H1 (cell line): Measurements from ENCODE around the gene ACSF3.

ENCODE experiments used
- EP300 ChIP-seq, 2 experiments: IDR thresholded peaks; 1 replicate in 1 of 2; 2 replicates in 1 of 2; pipeline ENCODE4 v1.6.1; 2011 to 2012; ENCODE audit warnings: low read depth in 2 of 2, low read length in 2 of 2, mild to moderate bottlenecking in 2 of 2, borderline replicate concordance in 1 of 2, inconsistent platforms in 1 of 2, moderate library complexity in 1 of 2
- EZH2 ChIP-seq: fragments of 200-600 bp; sonication (generic); IDR thresholded peaks from 2 replicates; pipeline ENCODE4 v1.7.1; 2012; ENCODE audit warnings: low read depth, mild to moderate bottlenecking, moderate library complexity, low read length, inconsistent platforms; ENCODE audit not compliant: severe bottlenecking
- KDM5A ChIP-seq: fragments of 200-600 bp; IDR thresholded peaks from 2 replicates; pipeline ENCODE4 v1.7.1; 2012; ENCODE audit warnings: mild to moderate bottlenecking, low read length, inconsistent platforms, mixed read lengths
- PHF8 ChIP-seq: fragments of 200-600 bp; sonication (generic); conservative IDR thresholded peaks from 2 replicates; pipeline ENCODE4 v1.7.1; 2012; ENCODE audit warnings: low read depth, mild to moderate bottlenecking, inconsistent platforms, low read length, moderate library complexity
- RXRA ChIP-seq: IDR thresholded peaks from 2 replicates; pipeline ENCODE4 v1.6.1; 2011; ENCODE audit warnings: low read depth, mild to moderate bottlenecking, low read length, moderate library complexity; ENCODE audit not compliant: insufficient read depth
- TF ChIP-seq, protein P1 (sequence below), 3 experiments: IDR thresholded peaks; 1 replicate in 2 of 3; 2 replicates in 1 of 3; pipeline versions ENCODE4 v1.5.1 to v1.6.1; 2011; ENCODE audit warnings: low read length in 3 of 3, mild to moderate bottlenecking in 3 of 3, inconsistent platforms in 2 of 3, low read depth in 1 of 3, moderate library complexity in 1 of 3; ENCODE audit not compliant: insufficient read depth in 1 of 3; ENCODE audit errors: control extremely low read depth in 1 of 3

DNA sequence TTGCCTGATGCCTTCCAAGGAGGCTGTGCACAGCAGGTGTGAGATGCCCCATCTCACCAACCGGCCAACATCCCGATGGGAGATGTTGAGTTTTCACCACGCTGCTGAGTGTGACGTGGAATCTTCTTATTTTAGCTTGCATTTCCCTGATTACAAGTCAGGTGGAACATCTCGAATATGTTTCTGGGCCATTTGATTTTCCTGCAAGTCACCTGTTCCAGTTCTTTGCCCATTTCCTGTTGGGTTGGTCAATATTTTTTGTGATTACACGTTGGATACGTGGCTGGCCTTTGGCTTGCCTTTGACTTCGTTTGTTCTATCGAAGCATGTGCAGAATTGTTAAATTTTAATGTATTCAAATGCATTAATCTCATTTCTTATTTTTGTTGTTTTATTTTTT lies 69.6 kb downstream of the ACSF3 start:
- TF ChIP-seq, protein P1, sequence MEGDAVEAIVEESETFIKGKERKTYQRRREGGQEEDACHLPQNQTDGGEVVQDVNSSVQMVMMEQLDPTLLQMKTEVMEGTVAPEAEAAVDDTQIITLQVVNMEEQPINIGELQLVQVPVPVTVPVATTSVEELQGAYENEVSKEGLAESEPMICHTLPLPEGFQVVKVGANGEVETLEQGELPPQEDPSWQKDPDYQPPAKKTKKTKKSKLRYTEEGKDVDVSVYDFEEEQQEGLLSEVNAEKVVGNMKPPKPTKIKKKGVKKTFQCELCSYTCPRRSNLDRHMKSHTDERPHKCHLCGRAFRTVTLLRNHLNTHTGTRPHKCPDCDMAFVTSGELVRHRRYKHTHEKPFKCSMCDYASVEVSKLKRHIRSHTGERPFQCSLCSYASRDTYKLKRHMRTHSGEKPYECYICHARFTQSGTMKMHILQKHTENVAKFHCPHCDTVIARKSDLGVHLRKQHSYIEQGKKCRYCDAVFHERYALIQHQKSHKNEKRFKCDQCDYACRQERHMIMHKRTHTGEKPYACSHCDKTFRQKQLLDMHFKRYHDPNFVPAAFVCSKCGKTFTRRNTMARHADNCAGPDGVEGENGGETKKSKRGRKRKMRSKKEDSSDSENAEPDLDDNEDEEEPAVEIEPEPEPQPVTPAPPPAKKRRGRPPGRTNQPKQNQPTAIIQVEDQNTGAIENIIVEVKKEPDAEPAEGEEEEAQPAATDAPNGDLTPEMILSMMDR (IDR thresholded peaks at IDR 0.05; ENCODE audit: control extremely low read depth in 1 of 3, insufficient read depth in 1 of 3, low read depth in 1 of 3, low read length in 3 of 3) = no peak
- TF ChIP-seq EZH2 (no peak), PHF8 (no peak), KDM5A (no peak), EP300 (IDR thresholded peaks at IDR 0.05; ENCODE audit: borderline replicate concordance in 1 of 2, low read depth in 2 of 2, low read length in 2 of 2) (no peak), RXRA (no peak)
